T-helper 17 cell (primary cell): ENCODE data around the gene PHLPP1. TPM values are rescaled to one million over a fixed set of nuclear protein-coding genes. Genes with fewer than 3 reads are reported as not detected.

Source experiments
- ATAC-seq: fragments of 150-1000 bp; cut with Tn5 transposase; 2 replicates; pipeline ENCODE4 v1.10.0; 2021; ENCODE audit warnings: mild to moderate bottlenecking, moderate library complexity
- DNase-seq, 3 donors: peaks; one replicate each; pipeline versions ENCODE4 v3.0.0 to v3.0.0-alpha.2; 2020 to 2021
- H3K9me3 ChIP-seq: one replicate; pipeline ENCODE4 v1.7.0; 2013; ENCODE audit warnings: low read length, mild to moderate bottlenecking; ENCODE audit not compliant: control insufficient read depth, poor library complexity, severe bottlenecking
- H3K27ac Mint-ChIP-seq: one replicate; pipeline ENCODE4 v1.8.0; 2022; ENCODE audit warnings: mild to moderate bottlenecking, moderate library complexity, mixed read lengths
- H3K27me3 Mint-ChIP-seq: one replicate; pipeline ENCODE4 v1.8.0; 2022; ENCODE audit warnings: mixed read lengths
- H3K36me3 Mint-ChIP-seq: one replicate; pipeline ENCODE4 v1.8.0; 2022; ENCODE audit warnings: low read depth, mixed read lengths
- H3K4me1 Mint-ChIP-seq: one replicate; pipeline ENCODE4 v1.8.0; 2022; ENCODE audit warnings: mild to moderate bottlenecking, mixed read lengths
- H3K4me3 Mint-ChIP-seq: one replicate; pipeline ENCODE4 v1.8.0; 2022; ENCODE audit warnings: mild to moderate bottlenecking, moderate library complexity, mixed read lengths
- total RNA-seq, 4 donors: library from RNA in 2 of 4; stranded (reverse) in 2 of 4; gene quantifications; one replicate each; pipeline ENCODE4 v1.2.3 and lab custom pipeline; 2022 to 2026

PHLPP1 gene
- total RNA-seq, 2 donors from 2014 or later, result 9.0 to 10.8 TPM

DNA sequence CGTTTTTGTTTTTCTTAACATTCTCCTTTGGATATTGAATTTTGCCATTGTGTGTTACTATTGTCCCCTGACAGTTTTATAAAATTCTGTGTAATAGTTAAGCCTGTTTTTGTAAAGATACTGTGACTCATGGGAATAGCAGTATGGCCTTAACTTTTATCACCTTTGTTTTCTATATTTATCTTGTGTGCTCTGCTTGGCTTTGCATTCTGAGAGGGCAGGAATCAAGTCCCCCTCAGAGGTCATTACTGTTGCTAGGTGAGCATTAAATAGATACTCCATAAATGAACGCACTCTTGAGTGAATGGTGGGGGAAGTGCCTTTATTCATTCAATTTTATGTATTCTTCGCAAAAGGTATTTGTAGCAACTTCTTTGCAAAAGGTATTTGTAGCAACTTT lies 160.0 kb downstream of the PHLPP1 start:
- no peaks in the 10 kb centered on the region for H3K9me3 ChIP-seq
- Mint-ChIP-seq H3K4me1 (peaks cover 4% of the 10 kb centered on the region), H3K27ac (no peak overlapping the region), H3K27me3 (no peaks in the 10 kb centered on the region), H3K4me3 (no peak overlapping the region), H3K36me3 (no peaks in the 10 kb centered on the region)
- DNase-seq, result no peak
- no peak for ATAC-seq

DNA sequence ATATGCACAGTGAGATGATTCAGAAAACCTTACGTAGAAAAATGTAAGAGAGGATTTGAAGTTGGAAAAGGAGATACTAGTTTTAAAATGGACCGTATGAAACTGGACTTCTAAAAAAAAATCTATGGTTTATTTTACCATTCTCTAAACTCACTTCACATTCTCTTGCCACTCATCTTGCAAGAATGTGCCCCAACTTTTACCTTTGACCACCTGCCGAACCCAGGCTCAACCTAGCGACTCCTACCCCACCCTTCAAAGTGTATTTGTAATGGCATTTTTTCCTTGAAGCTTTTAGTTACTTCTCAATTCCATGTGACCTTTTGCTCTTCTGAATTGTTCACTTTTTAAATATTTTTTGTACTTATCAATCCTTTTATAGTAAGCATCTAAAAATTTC lies 160.8 kb downstream of the PHLPP1 start:
- Mint-ChIP-seq H3K27ac (no peak overlapping the region), H3K4me3 (no peak overlapping the region), H3K27me3 (no peaks in the 10 kb centered on the region), H3K4me1 (peaks cover 4% of the 10 kb centered on the region), H3K36me3 (no peaks in the 10 kb centered on the region)
- no peak for ATAC-seq
- no peaks in the 10 kb centered on the region for H3K9me3 ChIP-seq
- DNase-seq, result no peak

DNA sequence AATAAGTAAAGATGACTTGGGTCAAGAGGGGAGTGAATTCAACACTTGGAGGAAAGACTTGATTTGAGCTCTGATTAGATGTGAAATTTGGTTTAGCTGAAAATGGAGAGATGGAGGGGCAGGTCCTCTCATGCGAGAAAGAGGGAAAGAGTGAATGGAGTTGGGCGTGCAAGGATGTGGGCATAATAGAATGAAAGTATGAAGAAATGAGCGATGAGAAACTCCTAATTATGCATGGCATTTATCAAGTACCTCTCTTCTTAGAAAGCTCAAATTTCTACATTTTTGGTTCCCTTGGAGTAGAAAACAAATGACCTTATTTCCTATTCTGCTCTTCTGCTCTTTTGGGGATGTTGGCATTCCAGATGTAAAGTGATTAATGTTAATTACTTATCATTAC lies 161.5 kb downstream of the PHLPP1 start:
- H3K27ac Mint-ChIP-seq, result no peak overlapping the region
- no peaks in the 10 kb centered on the region for H3K27me3 Mint-ChIP-seq
- no peaks in the 10 kb centered on the region for H3K9me3 ChIP-seq
- ATAC-seq, result no peak
- H3K36me3 Mint-ChIP-seq, result no peaks in the 10 kb centered on the region
- no peak for DNase-seq
- no peak overlapping the region for H3K4me3 Mint-ChIP-seq
- H3K4me1 Mint-ChIP-seq, result peaks cover 4% of the 10 kb centered on the region

DNA sequence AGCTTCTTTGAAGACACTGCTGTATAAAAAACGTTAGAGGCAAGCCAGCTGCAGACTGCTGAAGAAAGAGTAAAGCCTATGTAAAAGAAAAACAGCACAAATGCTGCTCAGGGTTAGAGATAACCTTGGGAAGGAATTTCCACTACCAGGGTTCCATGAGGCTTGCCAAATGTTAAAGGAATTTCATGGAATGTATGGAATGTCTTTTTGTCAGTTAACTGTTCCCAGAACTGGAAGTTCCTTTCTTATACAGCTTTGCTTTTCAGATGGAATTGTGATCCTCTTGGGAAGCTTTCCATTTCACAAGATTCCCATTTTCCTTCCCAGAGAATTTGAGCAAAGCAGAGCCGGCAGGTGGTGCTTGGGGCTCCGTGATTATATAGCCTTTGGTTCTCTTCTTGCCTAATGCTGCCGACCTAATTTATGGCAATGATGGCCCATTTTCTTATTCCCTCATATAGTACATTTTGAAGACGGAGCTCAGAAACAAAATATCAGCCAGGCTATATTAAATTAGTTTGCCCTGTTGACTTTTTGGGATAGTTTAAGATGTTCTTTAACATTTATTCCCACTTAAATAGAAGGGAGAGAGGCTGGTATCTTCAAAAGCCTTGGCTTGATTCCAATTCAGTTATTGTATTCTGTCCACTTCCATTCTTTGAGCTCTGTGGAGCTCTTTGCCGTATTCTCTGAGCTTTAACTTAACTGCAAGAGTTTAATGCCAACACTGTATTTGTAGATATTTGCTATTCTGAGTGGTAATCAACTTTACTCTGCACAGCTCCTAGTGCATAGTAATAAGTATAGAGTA lies 162.3 kb downstream of the PHLPP1 start:
- no peak overlapping the region for H3K27ac Mint-ChIP-seq
- peaks cover 2% of the 10 kb centered on the region for H3K4me1 Mint-ChIP-seq
- no peaks in the 10 kb centered on the region for H3K27me3 Mint-ChIP-seq
- no peaks in the 10 kb centered on the region for H3K36me3 Mint-ChIP-seq
- H3K4me3 Mint-ChIP-seq, result no peak overlapping the region
- no peaks in the 10 kb centered on the region for H3K9me3 ChIP-seq
- ATAC-seq, result no peak
- DNase-seq, result no peak

DNA sequence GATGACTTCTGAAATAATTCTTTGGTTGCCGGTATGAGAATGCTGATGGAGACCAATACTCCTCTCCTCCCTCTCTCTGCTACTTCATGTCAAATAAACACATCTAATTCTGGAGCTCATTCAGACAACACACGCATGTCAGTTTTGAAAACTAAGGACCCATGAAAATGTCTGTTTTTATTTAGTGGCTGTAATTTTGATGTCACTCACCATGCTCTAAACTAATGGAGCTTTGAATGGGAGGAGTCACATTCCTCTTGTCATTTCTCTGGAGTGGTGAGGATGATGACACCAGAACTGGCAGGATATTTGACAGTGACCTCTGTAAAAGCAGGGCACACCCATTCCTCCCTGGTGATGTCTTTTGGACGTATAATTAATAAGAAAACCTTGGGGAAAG lies 163.0 kb downstream of the PHLPP1 start:
- Mint-ChIP-seq H3K36me3 (no peaks in the 10 kb centered on the region), H3K4me1 (peaks cover 2% of the 10 kb centered on the region), H3K4me3 (no peak overlapping the region), H3K27ac (no peak overlapping the region), H3K27me3 (no peaks in the 10 kb centered on the region)
- ATAC-seq (no peak), DNase-seq (no peak)
- no peaks in the 10 kb centered on the region for H3K9me3 ChIP-seq

DNA sequence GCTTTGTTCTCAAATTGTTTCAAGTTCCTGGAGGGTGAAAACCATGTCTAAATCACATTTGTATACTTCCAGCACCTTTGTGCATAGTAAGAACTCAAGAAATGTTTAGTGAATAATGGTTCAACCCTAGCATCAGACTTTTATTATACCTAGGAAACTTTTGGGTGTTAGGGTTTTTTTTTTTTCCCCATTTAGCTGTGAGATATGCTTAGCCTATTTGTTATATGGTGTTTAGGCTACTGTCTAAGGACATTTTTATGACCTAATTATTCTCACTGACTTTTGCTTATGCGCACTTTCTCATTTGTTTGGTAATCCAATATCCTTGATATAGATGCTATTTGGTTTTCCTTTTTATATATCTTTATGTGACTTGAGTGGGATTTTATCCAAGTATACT lies 164.7 kb downstream of the PHLPP1 start:
- H3K27me3 Mint-ChIP-seq, result no peaks in the 10 kb centered on the region
- H3K27ac Mint-ChIP-seq, result no peak overlapping the region
- no peaks in the 10 kb centered on the region for H3K9me3 ChIP-seq
- DNase-seq (no peak), ATAC-seq (no peak)
- H3K4me1 Mint-ChIP-seq, result peaks cover 2% of the 10 kb centered on the region
- H3K36me3 Mint-ChIP-seq, result no peaks in the 10 kb centered on the region
- H3K4me3 Mint-ChIP-seq, result no peak overlapping the region

DNA sequence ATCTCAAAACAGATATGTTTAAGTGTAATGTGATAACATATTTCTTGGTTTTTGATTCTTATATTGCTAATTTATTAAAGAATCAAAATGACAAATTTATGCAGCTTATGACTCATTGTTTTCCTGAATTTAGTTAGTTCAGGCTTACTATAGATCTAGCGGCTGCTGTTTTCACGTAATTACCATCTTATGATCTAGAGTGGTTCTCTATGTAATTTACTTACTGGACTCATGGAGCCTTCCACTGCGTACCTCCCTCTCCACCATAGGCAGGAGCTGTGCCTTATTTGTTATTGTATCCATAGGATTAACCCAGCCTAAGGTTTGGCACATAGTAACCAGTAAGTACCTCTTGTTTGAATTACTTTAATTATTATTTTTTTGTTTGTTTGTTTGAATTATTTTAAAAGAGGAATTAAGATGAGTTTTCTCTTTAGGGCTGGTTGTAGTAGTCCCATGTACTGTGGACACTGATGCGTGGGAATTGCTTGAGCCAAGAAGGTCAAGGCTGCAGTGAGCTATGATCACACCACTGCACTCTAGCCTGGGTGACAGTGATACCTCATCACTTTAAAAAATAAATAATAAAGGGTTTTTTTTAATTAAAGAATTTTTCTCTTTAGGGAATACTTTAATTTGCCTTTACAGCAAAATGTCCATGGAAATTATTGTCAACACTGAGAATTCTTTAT lies 165.5 kb downstream of the PHLPP1 start:
- H3K36me3 Mint-ChIP-seq, result no peaks in the 10 kb centered on the region
- H3K4me3 Mint-ChIP-seq, result no peak overlapping the region
- no peaks in the 10 kb centered on the region for H3K9me3 ChIP-seq
- H3K27me3 Mint-ChIP-seq, result no peaks in the 10 kb centered on the region
- DNase-seq (no peak), ATAC-seq (no peak)
- peaks cover 2% of the 10 kb centered on the region for H3K4me1 Mint-ChIP-seq
- no peak overlapping the region for H3K27ac Mint-ChIP-seq

DNA sequence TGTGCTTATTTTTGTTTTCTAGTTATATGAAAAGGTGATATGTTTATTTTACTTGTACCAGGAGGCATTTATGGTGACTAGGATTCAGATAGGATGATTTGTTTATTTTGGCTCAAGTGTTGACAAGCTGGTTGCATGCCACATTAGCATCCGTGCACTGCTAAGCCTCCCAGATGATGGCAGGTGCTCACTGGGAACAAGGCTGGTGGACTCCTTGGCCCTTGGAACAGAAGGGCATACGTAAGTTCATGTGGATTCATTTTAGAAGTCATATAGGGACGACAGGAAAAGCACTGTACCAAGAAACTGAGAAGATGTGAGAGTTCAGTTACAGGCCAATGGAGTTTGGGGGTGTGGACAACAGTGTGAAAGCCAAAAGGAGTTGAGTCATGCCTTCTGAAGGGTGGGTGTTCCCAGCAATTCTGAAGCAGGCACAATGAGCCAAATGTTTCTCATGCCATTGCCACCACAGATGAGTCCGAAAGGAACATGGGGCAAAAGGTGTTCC lies 166.2 kb downstream of the PHLPP1 start:
- DNase-seq, result no peak
- Mint-ChIP-seq H3K4me3 (no peak overlapping the region), H3K27ac (no peak overlapping the region), H3K36me3 (no peaks in the 10 kb centered on the region), H3K27me3 (no peaks in the 10 kb centered on the region), H3K4me1 (peaks cover 2% of the 10 kb centered on the region)
- H3K9me3 ChIP-seq, result no peaks in the 10 kb centered on the region
- ATAC-seq, result no peak

DNA sequence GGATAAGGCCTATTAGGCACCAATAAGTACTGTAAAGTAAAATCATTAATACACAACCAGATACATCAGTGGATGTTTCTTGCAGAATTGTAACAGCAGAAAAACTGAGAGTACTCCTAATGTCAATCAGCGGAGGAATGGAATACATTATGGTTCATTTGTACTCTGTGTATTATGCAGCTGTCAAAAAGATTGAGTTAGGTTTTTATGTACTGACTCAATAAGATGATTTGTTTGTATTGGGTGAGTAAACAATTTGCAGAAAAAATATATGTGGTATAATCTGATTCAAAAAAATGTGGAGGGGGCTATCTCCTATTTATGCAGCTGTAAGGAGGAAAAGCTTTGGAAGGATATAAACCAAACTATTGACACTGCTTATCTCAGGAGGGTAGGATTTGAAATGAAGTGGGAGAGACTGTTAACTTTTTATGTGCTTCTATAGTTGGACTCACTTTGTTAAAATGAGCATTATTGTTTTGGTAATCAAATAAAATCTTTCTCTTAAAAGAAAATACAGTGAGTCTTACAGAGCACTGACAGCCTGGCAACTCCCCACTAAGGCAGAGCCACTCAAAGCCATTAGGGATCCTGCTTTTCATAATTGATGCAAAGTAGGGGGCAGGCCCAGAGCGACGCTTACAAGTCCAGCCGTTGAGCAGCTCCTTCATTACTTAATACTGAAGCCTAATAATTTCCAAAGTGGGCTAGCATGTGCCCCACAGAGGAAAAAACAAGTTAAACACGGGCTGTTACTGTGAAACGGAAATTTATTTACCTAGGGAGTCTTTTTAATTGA lies 168.8 kb downstream of the PHLPP1 start:
- H3K4me3 Mint-ChIP-seq, result no peak overlapping the region
- H3K9me3 ChIP-seq, result no peaks in the 10 kb centered on the region
- no peaks in the 10 kb centered on the region for H3K27me3 Mint-ChIP-seq
- ATAC-seq, result no peak
- H3K4me1 Mint-ChIP-seq, result peaks cover 2% of the 10 kb centered on the region
- no peaks in the 10 kb centered on the region for H3K36me3 Mint-ChIP-seq
- peak overlapping the region; percentile 39 for H3K27ac Mint-ChIP-seq
- no peak for DNase-seq

DNA sequence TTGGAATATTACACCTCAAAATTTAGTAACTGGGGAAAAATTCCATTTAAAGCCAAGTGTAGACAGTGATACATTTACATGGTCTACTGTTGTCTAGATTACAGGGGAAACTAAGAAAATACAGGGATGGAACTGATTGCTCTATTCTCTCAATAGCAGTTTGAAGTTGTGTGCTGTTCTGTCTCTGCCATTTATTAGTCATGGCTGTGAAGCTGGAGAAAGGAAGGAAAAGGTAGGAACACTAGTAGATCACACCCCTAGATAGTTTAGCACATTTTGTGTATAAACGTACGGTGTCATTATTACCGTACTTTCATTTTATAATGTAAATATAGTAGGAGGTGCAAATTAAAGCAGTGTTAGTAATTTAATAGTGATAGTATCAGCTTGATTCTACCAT lies 170.5 kb downstream of the PHLPP1 start:
- no peaks in the 10 kb centered on the region for H3K27me3 Mint-ChIP-seq
- H3K4me3 Mint-ChIP-seq, result no peak overlapping the region
- no peak overlapping the region for H3K27ac Mint-ChIP-seq
- no peaks in the 10 kb centered on the region for H3K36me3 Mint-ChIP-seq
- no peak for ATAC-seq
- H3K4me1 Mint-ChIP-seq, result no peaks in the 10 kb centered on the region
- no peaks in the 10 kb centered on the region for H3K9me3 ChIP-seq
- no peak for DNase-seq

DNA sequence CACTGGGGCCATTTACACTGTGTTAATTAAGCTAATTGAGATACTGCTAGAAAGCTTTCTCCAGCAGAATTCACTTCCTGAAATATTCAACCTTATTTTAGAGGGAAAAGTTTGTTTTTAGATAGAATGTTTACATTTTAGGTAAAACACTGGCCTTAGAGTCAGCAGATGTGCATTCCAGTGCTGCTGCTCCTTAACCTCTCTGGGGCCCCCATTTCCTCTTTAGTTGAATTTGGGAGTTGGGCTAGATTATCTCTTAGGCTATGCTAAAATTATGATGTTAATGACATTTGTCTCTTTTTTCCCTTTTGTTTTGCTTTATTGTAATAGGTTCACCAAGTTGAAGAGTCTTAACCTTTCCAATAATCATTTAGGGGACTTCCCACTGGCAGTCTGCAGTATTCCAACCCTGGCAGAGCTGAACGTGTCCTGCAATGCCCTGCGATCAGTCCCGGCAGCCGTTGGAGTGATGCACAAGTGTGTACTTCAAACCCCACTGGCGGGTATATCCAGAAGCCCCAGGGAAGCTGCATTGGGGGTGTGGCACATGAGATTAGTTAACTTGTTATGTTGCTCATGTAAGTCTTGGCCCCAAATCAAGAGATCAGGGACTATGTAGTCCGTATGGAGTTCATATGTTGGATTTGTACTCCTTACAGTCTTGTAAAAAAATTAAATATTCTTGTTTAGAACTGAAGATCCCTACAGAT lies 179.5 kb downstream of the PHLPP1 start:
- Mint-ChIP-seq H3K27me3 (no peaks in the 10 kb centered on the region), H3K4me1 (no peaks in the 10 kb centered on the region), H3K4me3 (no peak overlapping the region), H3K27ac (no peak overlapping the region), H3K36me3 (peaks cover 10% of the 10 kb centered on the region)
- DNase-seq (no peak), ATAC-seq (no peak)
- no peaks in the 10 kb centered on the region for H3K9me3 ChIP-seq

DNA sequence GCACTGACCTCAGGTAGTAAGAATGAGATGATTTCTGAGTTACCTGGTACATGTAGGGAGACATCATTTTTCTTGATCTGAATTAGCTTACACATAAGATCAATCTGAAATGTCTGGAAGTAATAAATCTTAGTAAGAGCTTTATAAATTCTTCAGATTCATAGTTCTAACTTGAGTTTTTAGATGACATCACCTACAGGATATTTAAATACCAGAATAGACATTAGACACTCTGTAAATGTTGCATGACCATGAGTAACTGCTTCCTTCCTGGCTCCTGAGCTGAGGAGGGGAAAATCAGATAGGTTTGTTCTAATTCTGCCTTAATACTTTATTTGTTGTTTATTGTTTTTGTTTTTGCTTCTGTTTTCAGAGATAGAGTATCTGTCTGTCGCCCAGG lies 181.8 kb downstream of the PHLPP1 start:
- no peak for ATAC-seq
- H3K27me3 Mint-ChIP-seq, result no peaks in the 10 kb centered on the region
- peaks cover 10% of the 10 kb centered on the region for H3K36me3 Mint-ChIP-seq
- no peaks in the 10 kb centered on the region for H3K4me1 Mint-ChIP-seq
- H3K4me3 Mint-ChIP-seq, result no peak overlapping the region
- no peaks in the 10 kb centered on the region for H3K9me3 ChIP-seq
- no peak for DNase-seq
- no peak overlapping the region for H3K27ac Mint-ChIP-seq

DNA sequence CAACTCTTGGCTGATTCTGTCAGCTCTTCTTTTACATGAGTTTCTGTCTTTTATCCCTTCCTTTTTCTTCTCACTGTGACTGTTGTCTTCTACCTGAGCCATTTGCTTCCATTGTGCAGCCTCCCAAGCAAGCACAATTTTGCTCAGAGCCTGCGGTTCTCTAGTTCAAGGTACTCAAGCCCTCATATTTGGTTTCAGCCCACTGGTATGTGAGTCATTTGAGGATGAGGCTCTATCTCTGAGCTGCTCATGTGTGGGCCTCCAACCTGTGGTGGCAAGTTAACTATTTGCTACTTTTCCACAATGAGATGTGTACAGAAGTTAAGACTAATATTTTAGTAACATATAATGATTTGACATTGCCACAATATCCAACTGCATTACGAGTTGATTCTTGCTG lies 183.0 kb downstream of the PHLPP1 start:
- no peaks in the 10 kb centered on the region for H3K4me1 Mint-ChIP-seq
- no peak for DNase-seq
- H3K9me3 ChIP-seq, result no peaks in the 10 kb centered on the region
- no peak overlapping the region for H3K27ac Mint-ChIP-seq
- H3K4me3 Mint-ChIP-seq, result no peak overlapping the region
- peaks cover 13% of the 10 kb centered on the region for H3K36me3 Mint-ChIP-seq
- no peaks in the 10 kb centered on the region for H3K27me3 Mint-ChIP-seq
- ATAC-seq, result no peak
